IMR-90 (cell line): ENCODE results near the gene ATP11B. TPM values are rescaled to one million over a fixed set of nuclear protein-coding genes. Genes with fewer than 3 reads are reported as not detected.

Experiments
- ATAC-seq: fragments of 200-7000 bp; cut with Tn5 transposase; 2 replicates; pipeline ENCODE4 v1.9.1; 2020; ENCODE audit warnings: low read depth, mild to moderate bottlenecking, moderate library complexity
- BruUV-seq: library from RNA; stranded (reverse); fragments of 400-500 nt; replicated peaks from 2 replicates; lab custom pipeline; 2021; lab: Mats Ljungman, UMichigan
- CTCF ChIA-PET: fragments of 300-600 bp; formaldehyde crosslinking; extraction: SDS; loops from one replicate; lab custom pipeline; 2021; ENCODE audit warnings: antibody characterized with exemption; lab: Yijun Ruan, JAX
- POLR2A ChIA-PET: fragments of 300-600 bp; sonication (Branson Sonifier 250); formaldehyde crosslinking; loops from one replicate; lab custom pipeline; 2022; ENCODE audit warnings: antibody characterized with exemption; ENCODE audit not compliant: unreplicated experiment; lab: Charles Lee
- DNase-seq: peaks from one replicate; pipeline ENCODE4 v3.0.0; 2013
- H2AFZ ChIP-seq: replicated peaks from 2 replicates; pipeline ENCODE3; 2013; ENCODE audit warnings: low read length, mild to moderate bottlenecking; ENCODE audit not compliant: poor library complexity
- H2AK5ac ChIP-seq: 2 replicates; pipeline ENCODE4 v1.6.1; 2013; ENCODE audit warnings: low read depth, low read length, inconsistent platforms
- H2AK9ac ChIP-seq: replicated peaks from 2 replicates; pipeline ENCODE3; 2013; ENCODE audit warnings: mild to moderate bottlenecking, low read depth, low read length, moderate library complexity; ENCODE audit not compliant: poor library complexity
- H2BK120ac ChIP-seq: 2 replicates; pipeline ENCODE4 v1.6.1; 2013; ENCODE audit warnings: low read depth, low read length, inconsistent platforms
- H2BK15ac ChIP-seq: 3 replicates; pipeline ENCODE4 v1.6.1; 2013; ENCODE audit warnings: low read depth, low read length, inconsistent platforms
- H2BK20ac ChIP-seq: 2 replicates; pipeline ENCODE4 v1.6.1; 2013; ENCODE audit warnings: low read depth, mild to moderate bottlenecking, inconsistent platforms, low read length, moderate library complexity
- H2BK5ac ChIP-seq: 2 replicates; pipeline ENCODE4 v1.6.1; 2013; ENCODE audit warnings: mild to moderate bottlenecking, low read depth, low read length, inconsistent platforms; ENCODE audit not compliant: poor library complexity, severe bottlenecking
- H3K14ac ChIP-seq: replicated peaks from 2 replicates; pipeline ENCODE4 v1.6.1; 2013; ENCODE audit warnings: low read depth, low read length, inconsistent platforms
- H3K18ac ChIP-seq: 2 replicates; pipeline ENCODE4 v1.6.1; 2013; ENCODE audit warnings: low read depth, low read length, control low read depth
- H3K23ac ChIP-seq: 2 replicates; pipeline ENCODE4 v1.6.1; 2013; ENCODE audit warnings: low read depth, low read length, inconsistent platforms
- H3K27ac ChIP-seq: 2 replicates; pipeline ENCODE4 v1.5.1; 2013; ENCODE audit warnings: mild to moderate bottlenecking, control low read depth, low read length; ENCODE audit not compliant: insufficient read depth
- H3K27me3 ChIP-seq: 2 replicates; pipeline ENCODE4 v1.6.1; 2013; ENCODE audit warnings: low read length; ENCODE audit not compliant: control insufficient read depth, insufficient read depth
- H3K36me3 ChIP-seq: 2 replicates; pipeline ENCODE4 v1.6.1; 2013; ENCODE audit warnings: low read length, mixed read lengths; ENCODE audit not compliant: control insufficient read depth, insufficient read depth
- H3K4ac ChIP-seq: 2 replicates; pipeline ENCODE4 v1.6.1; 2013; ENCODE audit warnings: low read depth, low read length, inconsistent platforms
- H3K4me1 ChIP-seq: 2 replicates; pipeline ENCODE4 v1.6.1; 2013; ENCODE audit warnings: low read length, mixed read lengths; ENCODE audit not compliant: control insufficient read depth, insufficient read depth
- H3K4me2 ChIP-seq: 2 replicates; pipeline ENCODE4 v1.6.1; 2013; ENCODE audit warnings: low read depth, mild to moderate bottlenecking, control low read depth, low read length, moderate library complexity
- H3K4me3 ChIP-seq: 2 replicates; pipeline ENCODE4 v1.5.1; 2013; ENCODE audit warnings: low read depth, mild to moderate bottlenecking, control low read depth, low read length, moderate library complexity; ENCODE audit not compliant: insufficient read depth
- H3K56ac ChIP-seq: 2 replicates; pipeline ENCODE4 v1.6.1; 2013; ENCODE audit warnings: low read length, inconsistent platforms; ENCODE audit not compliant: insufficient read depth; ENCODE audit errors: extremely low read depth
- H3K79me1 ChIP-seq, 2 experiments: 2 replicates each; pipeline ENCODE4 v1.6.1; 2013; ENCODE audit warnings: low read length in 2 of 2, inconsistent platforms in 1 of 2, low read depth in 1 of 2
- H3K9ac ChIP-seq: 2 replicates; pipeline ENCODE4 v1.6.1; 2013; ENCODE audit warnings: low read depth, low read length, control low read depth
- H3K9me1 ChIP-seq: 2 replicates; pipeline ENCODE4 v1.6.1; 2013; ENCODE audit warnings: low read length, inconsistent platforms; ENCODE audit not compliant: insufficient read depth
- H3K9me3 ChIP-seq: 2 replicates; pipeline ENCODE4 v1.6.1; 2013; ENCODE audit warnings: low read length; ENCODE audit not compliant: control insufficient read depth, insufficient read depth
- H4K20me1 ChIP-seq: 2 replicates; pipeline ENCODE4 v1.6.1; 2013; ENCODE audit warnings: low read length, inconsistent platforms; ENCODE audit not compliant: insufficient read depth
- H4K5ac ChIP-seq: 2 replicates; pipeline ENCODE4 v1.6.1; 2013; ENCODE audit warnings: mild to moderate bottlenecking, low read depth, low read length, control low read depth
- H4K8ac ChIP-seq, 2 experiments: 2 replicates each; pipeline ENCODE4 v1.6.1; 2013; ENCODE audit warnings: low read depth in 2 of 2, low read length in 2 of 2, control low read depth in 1 of 2, inconsistent platforms in 1 of 2
- H4K91ac ChIP-seq: 2 replicates; pipeline ENCODE4 v1.6.1; 2013; ENCODE audit warnings: low read depth, low read length, inconsistent platforms; ENCODE audit not compliant: insufficient read depth
- CEBPB ChIP-seq: IDR thresholded peaks from 2 replicates; pipeline ENCODE4 v1.6.1; 2012; ENCODE audit warnings: low read depth, low read length, improper control_type of control experiment
- MAFK ChIP-seq: IDR thresholded peaks from 2 replicates; pipeline ENCODE4 v1.6.1; 2012; ENCODE audit warnings: low read depth, low read length, improper control_type of control experiment
- NFE2L2 ChIP-seq: fragments of 150-350 bp; IDR thresholded peaks from 2 replicates; pipeline ENCODE4 v1.6.1; 2016; ENCODE audit warnings: low read depth, mild to moderate bottlenecking, low read length
- WGBS, 2 experiments: methylation state at CpG; one replicate each; pipeline versions ENCODE4 v1.1.5 to v1.1.7; 2013; ENCODE audit warnings: missing lambda C conversion rate in 2 of 2; ENCODE audit not compliant: insufficient read length in 1 of 2; ENCODE audit errors: extremely low coverage in 2 of 2; 5-methylcytosine and 5-hydroxymethylcytosine counted together
- dilution Hi-C: fragments of 300-500 bp; cut with HindIII; formaldehyde crosslinking; loops from one replicate; pipeline ENCODE4 v1.14.3; 2018; ENCODE audit warnings: low sequenced_read_pairs; ENCODE audit not compliant: unreplicated experiment
- in situ Hi-C: fragments of 300-500 bp; cut with MboI; formaldehyde crosslinking; loops from 3 replicates; pipeline ENCODE4 v1.14.3; 2019; ENCODE audit warnings: low sequenced_read_pairs, inconsistent platforms, mixed read lengths
- intact Hi-C: fragments of 100-400 bp; cut with micrococcal nuclease; formaldehyde crosslinking; loops from 2 replicates; pipeline ENCODE4 v1.10.0; 2022
- polyA plus RNA-seq, 3 experiments: library from polyadenylated mRNA; depleted of rRNA; stranded (reverse); fragments of >200 nt; gene quantifications; 2 replicates each; pipeline ENCODE4 v1.2.3, GENCODE V29; 2012; ENCODE audit warnings: low replicate concordance in 1 of 3
- total RNA-seq: library from RNA; depleted of rRNA; stranded (reverse); fragments of >200 nt; gene quantifications from 2 replicates; pipeline ENCODE4 v1.2.3, GENCODE V29; 2012

Gene ATP11B
- total and polyA plus RNA-seq, 2 of the 4 experiments (the other 2 are of a cell fraction) = 10.0 to 39.6 TPM

DNA sequence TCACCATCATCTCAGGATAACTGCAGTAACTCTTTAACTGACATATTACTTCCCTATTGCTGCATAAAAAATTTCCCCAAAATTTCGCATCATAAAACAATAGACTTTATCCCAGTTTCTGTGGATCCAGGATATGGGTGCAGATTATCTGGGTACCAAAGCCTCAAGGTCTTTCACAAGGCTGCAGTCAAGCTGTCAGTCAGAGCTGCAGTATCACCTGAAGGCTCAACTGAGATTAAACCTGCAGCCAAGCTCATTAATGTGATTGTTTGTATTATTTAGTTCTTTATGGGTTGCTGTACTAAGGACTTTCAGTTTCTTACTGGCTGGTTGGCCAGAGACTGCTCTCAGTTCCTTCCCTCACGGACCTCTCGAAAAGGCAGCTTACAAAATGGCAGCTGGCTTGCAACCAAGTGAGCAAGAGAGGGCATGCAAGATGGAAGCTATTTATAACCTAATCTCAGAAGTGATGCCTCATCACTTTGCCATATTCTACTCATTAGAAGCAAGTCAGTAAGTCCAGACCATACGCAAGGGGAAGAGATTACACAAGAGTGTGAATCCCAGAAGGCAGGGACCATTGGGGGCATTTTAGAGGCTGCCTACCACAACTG lies 132.1 kb downstream of the ATP11B start:
- Histone ChIP-seq H3K56ac (no peak overlapping the region), H3K4me3 (no peak overlapping the region), H3K79me1 (no peaks in the 10 kb centered on the region), H3K14ac (no peak overlapping the region), H3K18ac (no peak overlapping the region), H4K20me1 (no peaks in the 10 kb centered on the region), H3K23ac (no peak overlapping the region), H2BK5ac (no peak overlapping the region), H4K91ac (no peak overlapping the region), H2BK120ac (no peak overlapping the region), H2BK20ac (no peak overlapping the region), H3K9ac (no peak overlapping the region), H3K9me1 (no peaks in the 10 kb centered on the region), H2BK15ac (no peak overlapping the region), H3K9me3 (no peaks in the 10 kb centered on the region), H3K27ac (no peak overlapping the region), H3K4me2 (no peak overlapping the region), H3K4ac (no peak overlapping the region), H3K4me1 (no peaks in the 10 kb centered on the region), H2AK5ac (no peak overlapping the region), H3K36me3 (0 out of 2 replicates have a peak, but pooled peaks cover 1% of the 10 kb centered on the region), H2AFZ (no peak overlapping the region), H2AK9ac (no peak overlapping the region), H4K8ac (no peak overlapping the region), H3K27me3 (no peaks in the 10 kb centered on the region), H4K5ac (no peak overlapping the region)
- ChIA-PET CTCF (interaction anchor here (0.6 kb wide), 1 partner anchor 66 kb away, joined by 3 read pairs; no protein-coding TSS in a partner anchor), POLR2A (no interaction called here)
- BruUV-seq = no TSS peak
- ATAC-seq (peak; percentile 25; the same call in 1 of the 2 replicates), DNase-seq (peak; percentile 66)
- intact Hi-C loops (no loop called here), in situ Hi-C loops (no loop called here), dilution Hi-C loops (no loop called here)
- WGBS, 2 experiments = 82% methylated on average over 2 of the region's 4 CpGs; no CpG with 5 or more reads in 1 of the 2 experiments
- TF ChIP-seq CEBPB (peak; percentile 43; the same call in 1 of the 2 replicates), MAFK (peak; percentile 32; the same call in 1 of the 2 replicates), NFE2L2 (no peak)
